ENCODE data around the gene ALKBH8. TPM values are rescaled to one million over a fixed set of nuclear protein-coding genes. Genes with fewer than 3 reads are reported as not detected.
"Not testable (repeated sequence)": the region's sequence is repeated elsewhere in the genome, so short reads cannot be mapped to it uniquely, and the experiment has no call there.

ALKBH8 gene
- total RNA-seq, 2 experiments from 2014 or later = 18.6 to 19.8 TPM

DNA sequence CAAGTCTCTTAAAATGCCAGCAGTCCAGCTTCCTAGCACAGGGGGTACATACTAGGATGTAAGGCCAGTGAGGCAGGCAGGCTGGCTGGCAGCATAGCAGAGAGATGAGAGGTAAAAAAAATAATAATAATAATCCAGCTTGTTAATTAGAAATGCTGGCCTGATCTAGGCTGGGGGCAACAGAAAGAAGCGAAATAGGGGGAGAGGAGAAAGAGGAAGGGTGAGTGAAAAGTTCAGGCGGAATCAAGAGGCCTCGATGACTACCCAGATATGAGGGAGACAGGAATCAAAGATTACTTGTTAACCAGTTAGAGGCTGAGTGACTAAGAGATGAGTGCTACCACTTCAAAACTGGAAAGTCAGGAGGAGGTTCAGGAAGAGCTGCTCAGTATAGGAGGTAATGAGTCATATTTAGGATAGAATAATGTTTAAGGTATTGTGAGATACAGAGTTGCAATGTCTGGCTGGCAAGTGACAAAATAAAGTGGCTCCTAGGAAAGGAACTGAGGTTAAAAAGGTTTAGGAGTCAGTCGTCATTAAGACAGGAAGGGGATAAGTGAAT is 2.8 kb downstream of the ALKBH8 start:
- Mint-ChIP-seq H3K27ac (peak overlapping the region; percentile 81), H3K4me3 (peak overlapping the region; percentile 29), H3K27me3 (no peaks in the 10 kb centered on the region), H3K9me3 (no peaks in the 10 kb centered on the region), H3K4me1 (peaks cover 60% of the 10 kb centered on the region), H3K36me3 (peaks cover 19% of the 10 kb centered on the region)
- DNase-seq = no peak

DNA sequence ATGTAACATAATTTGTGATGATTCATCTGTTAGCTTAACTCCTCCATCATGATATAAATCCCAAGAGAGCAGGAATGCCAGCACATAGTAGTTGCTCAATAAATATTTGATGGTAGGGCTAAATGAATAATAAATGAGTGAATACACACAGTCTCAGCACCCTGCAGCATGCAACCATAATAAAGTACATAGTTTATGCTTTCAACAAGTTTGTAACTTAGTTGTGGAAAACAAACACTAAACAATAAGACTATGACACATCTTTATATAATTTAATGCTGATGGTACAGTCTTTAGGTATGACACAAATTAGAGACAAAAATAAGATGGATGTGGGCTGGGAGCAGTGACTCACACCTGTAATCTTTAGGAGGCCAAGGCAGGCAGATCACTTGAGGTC is 3.8 kb downstream of the ALKBH8 start:
- Mint-ChIP-seq H3K4me1 (peaks cover 56% of the 10 kb centered on the region), H3K4me3 (no peak overlapping the region), H3K27ac (peak overlapping the region; percentile 77), H3K9me3 (no peaks in the 10 kb centered on the region), H3K36me3 (peaks cover 19% of the 10 kb centered on the region), H3K27me3 (no peaks in the 10 kb centered on the region)
- no peak for DNase-seq

DNA sequence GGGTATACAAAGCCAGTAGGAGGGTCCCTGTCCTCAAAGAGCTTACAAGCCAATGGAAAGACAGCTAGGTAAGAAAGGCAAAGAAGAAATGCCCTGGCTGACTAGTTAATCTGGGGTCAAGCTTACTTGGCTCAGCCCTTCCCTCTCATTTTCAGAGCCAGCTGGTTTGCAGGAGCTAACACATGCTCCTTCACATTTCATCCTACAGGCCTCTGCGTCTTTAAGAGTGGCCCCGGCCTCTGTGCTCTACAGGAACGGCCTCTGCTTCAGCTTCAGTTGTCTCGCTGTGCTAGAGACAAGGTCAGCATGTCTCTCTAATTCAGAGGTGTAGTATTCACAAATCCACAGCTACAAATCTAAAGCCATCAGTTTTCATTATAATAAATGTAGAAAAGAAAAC is 15.2 kb downstream of the ALKBH8 start:
- no peaks in the 10 kb centered on the region for H3K9me3 Mint-ChIP-seq
- H3K36me3 Mint-ChIP-seq = peaks cover 8% of the 10 kb centered on the region
- no peak for DNase-seq
- no peak overlapping the region for H3K27ac Mint-ChIP-seq
- H3K4me1 Mint-ChIP-seq = peaks cover 3% of the 10 kb centered on the region
- H3K27me3 Mint-ChIP-seq = no peaks in the 10 kb centered on the region
- no peak overlapping the region for H3K4me3 Mint-ChIP-seq

DNA sequence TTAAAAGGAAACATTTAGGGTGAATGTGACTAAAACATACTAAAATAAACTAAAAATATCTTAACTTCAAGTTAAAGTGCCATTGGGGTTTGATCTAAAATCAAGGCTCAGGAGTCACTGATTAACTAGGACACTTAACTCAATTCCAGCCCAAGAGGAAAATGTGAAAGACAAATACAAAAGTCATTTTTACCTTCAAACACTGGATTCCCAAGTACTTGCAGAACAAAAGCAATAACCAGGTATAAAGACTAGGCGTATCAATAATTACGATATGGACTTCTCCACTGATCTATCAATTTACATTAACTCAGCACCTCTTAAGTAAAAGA is 15.6 kb downstream of the ALKBH8 start:
- H3K9me3 Mint-ChIP-seq = no peaks in the 10 kb centered on the region
- no peak overlapping the region for H3K4me3 Mint-ChIP-seq
- no peak for DNase-seq
- no peaks in the 10 kb centered on the region for H3K27me3 Mint-ChIP-seq
- no peak overlapping the region for H3K27ac Mint-ChIP-seq
- peaks cover 10% of the 10 kb centered on the region for H3K36me3 Mint-ChIP-seq
- peaks cover 5% of the 10 kb centered on the region for H3K4me1 Mint-ChIP-seq

DNA sequence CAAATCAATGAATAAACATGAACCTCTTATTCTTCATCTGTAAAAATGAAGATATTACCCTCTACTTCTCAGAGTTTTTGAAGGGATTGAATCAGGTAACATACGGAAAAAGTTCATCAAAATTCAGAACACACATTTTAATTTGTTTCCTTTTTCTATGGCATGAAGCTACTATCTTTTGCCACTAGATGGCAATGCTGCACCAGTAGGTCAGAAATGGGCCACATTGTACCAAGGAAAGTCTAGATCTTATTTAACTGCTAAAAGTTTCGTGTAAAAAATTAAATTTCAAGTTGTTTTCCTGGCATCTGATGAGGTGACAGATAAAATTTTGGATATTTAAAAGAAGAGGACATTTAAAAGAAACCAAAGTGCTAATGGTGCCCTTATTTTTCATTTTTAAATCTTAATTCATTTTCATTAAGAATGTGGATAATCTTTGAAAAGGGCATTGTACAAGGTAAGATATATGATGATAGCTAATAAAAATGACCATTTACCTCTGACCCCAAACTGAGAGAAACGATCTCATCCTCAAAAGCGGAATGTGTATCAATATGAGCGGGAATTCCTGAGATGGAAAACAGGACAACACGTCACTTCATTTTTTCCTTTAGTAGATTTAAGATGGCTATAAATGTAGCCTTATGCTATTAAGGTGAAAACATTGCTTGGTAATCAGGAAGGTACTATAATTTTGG is 16.1 kb downstream of the ALKBH8 start:
- Mint-ChIP-seq H3K4me1 (peaks cover 5% of the 10 kb centered on the region), H3K27me3 (no peaks in the 10 kb centered on the region), H3K9me3 (no peaks in the 10 kb centered on the region), H3K27ac (no peak overlapping the region), H3K36me3 (peaks cover 14% of the 10 kb centered on the region), H3K4me3 (no peak overlapping the region)
- DNase-seq = no peak

DNA sequence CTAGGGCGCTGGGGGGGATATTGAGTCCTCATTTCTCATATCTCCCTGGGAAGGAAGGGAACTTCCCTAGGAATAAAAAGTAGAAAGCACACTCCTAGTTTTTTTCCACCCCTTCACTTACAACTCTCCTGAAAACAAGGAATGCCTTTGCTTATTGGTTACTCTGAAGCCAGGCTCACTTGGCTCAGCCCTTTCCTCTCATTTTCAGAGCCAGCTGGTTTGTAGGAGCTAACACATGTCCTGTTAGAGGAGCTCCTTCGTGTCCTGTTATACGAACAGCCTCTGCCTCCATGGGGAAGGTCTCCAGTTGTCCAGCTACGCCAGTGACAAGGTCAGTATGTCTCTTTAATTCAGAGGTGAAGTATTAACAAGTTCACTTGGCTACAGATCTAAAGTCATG is 17.6 kb downstream of the ALKBH8 start:
- Mint-ChIP-seq H3K4me3 (no peak overlapping the region), H3K9me3 (no peaks in the 10 kb centered on the region), H3K4me1 (peaks cover 5% of the 10 kb centered on the region), H3K27ac (no peak overlapping the region), H3K27me3 (no peaks in the 10 kb centered on the region), H3K36me3 (peaks cover 14% of the 10 kb centered on the region)
- DNase-seq = no peak

DNA sequence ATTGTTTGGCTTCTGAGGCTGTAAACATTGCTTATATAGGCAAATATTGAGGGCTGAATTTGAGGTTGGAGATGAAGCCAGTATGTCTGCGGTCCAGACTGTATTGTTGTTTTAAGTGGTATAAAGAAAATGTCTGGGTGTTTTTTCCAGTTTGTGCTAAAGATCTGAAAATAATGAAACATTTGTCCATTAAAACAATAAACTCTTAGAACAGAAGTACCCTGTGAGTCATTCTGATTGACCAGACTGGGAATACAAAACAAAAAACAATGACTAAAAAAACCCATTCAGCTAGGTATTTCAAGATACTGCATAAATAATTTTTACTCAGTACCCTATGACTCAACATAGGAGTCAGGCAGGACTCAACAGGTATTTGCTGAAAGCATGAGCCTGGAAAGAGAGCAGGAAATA is 20.4 kb downstream of the ALKBH8 start:
- Mint-ChIP-seq H3K4me1 (peaks cover 5% of the 10 kb centered on the region), H3K9me3 (no peaks in the 10 kb centered on the region), H3K27me3 (no peaks in the 10 kb centered on the region), H3K36me3 (peaks cover 15% of the 10 kb centered on the region), H3K27ac (no peak overlapping the region), H3K4me3 (no peak overlapping the region)
- no peak for DNase-seq

DNA sequence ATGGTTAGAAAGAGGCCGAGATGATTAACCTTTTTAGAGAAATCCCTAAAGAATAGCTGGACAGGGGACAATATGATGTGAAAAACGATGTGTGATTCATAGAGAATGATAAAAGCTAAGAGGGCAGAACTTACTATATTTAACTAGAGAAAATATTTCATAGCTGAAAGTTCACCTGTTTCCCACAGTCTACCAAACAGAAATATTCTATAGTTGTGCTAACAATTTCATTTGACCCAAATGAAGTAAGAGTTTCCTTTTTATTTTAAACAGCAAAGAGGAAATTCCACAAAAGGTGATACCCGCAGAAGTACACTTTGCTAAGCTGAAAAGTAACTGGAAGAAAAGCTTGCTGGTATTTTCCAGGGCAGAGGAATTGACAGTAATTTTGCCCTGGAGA is 26.7 kb downstream of the ALKBH8 start:
- H3K4me1 Mint-ChIP-seq = no peaks in the 10 kb centered on the region
- no peaks in the 10 kb centered on the region for H3K9me3 Mint-ChIP-seq
- DNase-seq = no peak
- H3K4me3 Mint-ChIP-seq = no peak overlapping the region
- no peaks in the 10 kb centered on the region for H3K27me3 Mint-ChIP-seq
- peaks cover 39% of the 10 kb centered on the region for H3K36me3 Mint-ChIP-seq
- H3K27ac Mint-ChIP-seq = no peak overlapping the region

DNA sequence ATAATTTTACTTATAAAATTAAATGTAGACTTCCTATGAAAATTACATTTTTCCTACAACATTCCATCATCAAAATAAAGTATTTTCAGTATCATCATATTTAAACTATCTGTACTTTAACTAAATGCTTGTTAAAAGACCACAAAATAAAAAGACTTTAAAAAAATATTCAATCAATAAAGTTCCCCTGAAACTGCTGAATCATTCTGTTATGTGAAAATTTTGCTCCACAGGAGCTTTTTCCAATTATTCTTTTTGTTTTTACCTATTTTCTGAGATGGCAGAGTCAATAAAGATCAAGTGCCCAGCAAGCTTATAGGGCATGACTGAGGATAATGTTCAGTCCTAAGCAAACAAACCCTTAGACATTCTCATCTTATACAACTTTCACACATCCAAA is 27.3 kb downstream of the ALKBH8 start:
- no peak overlapping the region for H3K4me3 Mint-ChIP-seq
- H3K36me3 Mint-ChIP-seq = peaks cover 39% of the 10 kb centered on the region
- no peaks in the 10 kb centered on the region for H3K9me3 Mint-ChIP-seq
- no peaks in the 10 kb centered on the region for H3K27me3 Mint-ChIP-seq
- no peak for DNase-seq
- H3K27ac Mint-ChIP-seq = no peak overlapping the region
- H3K4me1 Mint-ChIP-seq = no peaks in the 10 kb centered on the region

DNA sequence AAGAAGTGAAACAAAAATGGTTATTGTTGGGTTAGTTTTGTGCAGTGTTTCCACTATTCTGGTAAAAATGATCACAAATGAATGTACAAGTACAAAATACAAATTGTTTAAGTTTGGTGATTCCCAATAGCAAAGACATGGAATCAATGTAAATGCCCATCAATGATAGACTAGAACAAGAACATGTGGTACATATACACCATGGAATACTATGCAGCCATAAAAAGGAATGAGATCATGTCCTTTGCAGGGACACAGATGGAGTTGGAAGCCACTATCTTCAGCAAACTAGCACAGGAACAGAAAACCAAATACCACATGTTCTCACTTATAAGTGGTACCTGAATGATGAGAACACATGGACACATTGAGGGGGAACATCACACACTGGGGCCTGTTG is 28.4 kb downstream of the ALKBH8 start:
- not testable (repeated sequence) for H3K27me3 Mint-ChIP-seq, H3K27ac Mint-ChIP-seq, DNase-seq, H3K4me1 Mint-ChIP-seq, H3K9me3 Mint-ChIP-seq, H3K4me3 Mint-ChIP-seq
- H3K36me3 Mint-ChIP-seq = peaks cover 39% of the 10 kb centered on the region

DNA sequence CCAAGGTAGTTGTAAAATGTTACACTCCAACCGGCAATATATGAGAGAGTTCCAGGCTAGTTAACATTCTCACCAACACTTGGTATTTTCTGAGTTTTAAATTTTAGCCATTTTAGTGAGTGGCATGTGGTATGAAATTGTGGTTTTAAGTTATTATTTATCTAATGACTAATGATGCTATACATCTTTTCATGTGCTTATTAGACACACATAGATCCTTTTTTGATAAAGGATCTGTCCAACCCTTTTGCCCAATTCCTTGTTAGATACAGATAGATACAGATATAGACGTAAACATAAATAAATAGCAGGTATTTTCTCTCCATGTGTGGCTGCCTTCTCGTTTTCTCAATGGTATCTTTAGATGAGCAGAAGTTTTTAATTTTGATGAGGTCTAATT is 39.3 kb downstream of the ALKBH8 start:
- no peak overlapping the region for H3K4me3 Mint-ChIP-seq
- no peaks in the 10 kb centered on the region for H3K4me1 Mint-ChIP-seq
- H3K27me3 Mint-ChIP-seq = no peaks in the 10 kb centered on the region
- H3K27ac Mint-ChIP-seq = no peak overlapping the region
- H3K9me3 Mint-ChIP-seq = no peaks in the 10 kb centered on the region
- no peak for DNase-seq
- H3K36me3 Mint-ChIP-seq = peaks cover 37% of the 10 kb centered on the region

DNA sequence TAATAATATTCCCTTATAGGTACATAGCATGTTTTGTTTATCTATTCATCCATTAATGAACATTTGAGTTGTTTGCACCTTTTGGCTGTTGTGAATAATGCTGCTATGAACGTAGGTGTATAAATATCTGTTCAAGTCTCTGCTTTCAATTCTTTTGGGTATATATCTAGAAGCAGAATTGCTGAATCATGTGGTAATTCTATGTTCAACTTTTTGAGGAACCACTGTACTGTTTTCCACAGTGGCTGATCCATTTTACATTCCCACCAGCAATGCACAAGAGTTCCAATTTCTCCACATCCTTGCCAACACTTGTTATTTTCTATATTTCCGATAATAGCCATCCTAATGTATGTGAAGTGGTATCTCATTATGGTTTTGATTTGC is 56.7 kb downstream of the ALKBH8 start:
- H3K9me3 Mint-ChIP-seq = peaks cover 2% of the 10 kb centered on the region
- H3K4me3 Mint-ChIP-seq = no peak overlapping the region
- H3K27me3 Mint-ChIP-seq = no peaks in the 10 kb centered on the region
- no peak overlapping the region for H3K27ac Mint-ChIP-seq
- no peaks in the 10 kb centered on the region for H3K4me1 Mint-ChIP-seq
- DNase-seq = no peak
- H3K36me3 Mint-ChIP-seq = peaks cover 37% of the 10 kb centered on the region

DNA sequence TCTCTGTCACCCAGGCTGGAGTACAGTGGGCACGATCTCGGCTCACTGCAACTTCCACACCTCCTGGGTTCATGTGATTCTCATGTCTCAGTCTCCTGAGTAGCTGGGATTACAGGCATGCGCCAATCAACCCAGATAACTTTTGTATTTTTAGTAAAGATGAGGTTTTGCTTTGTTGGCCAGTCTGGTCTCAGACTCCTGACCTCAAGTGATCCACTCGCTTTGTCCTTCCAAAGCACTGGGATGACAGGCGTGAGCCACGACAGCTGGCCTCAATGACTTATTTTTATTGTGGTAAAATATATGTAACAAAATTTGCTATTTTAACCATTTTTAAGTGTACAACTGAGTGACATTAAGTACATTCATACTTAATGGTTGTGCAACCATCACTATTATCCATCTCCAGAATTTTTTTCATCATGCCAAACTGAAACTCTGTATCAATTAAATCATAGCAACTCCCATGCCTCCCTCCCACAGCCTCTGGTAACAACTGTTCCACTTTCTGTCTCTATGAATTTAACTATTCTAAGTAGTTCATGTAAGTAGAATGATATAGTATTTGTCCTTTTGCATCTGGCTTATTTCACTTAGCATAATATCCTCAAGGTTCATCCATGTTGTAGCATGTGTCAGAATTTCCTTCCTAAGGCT is 57.2 kb downstream of the ALKBH8 start:
- H3K4me1 Mint-ChIP-seq = no peaks in the 10 kb centered on the region
- DNase-seq = no peak
- H3K27me3 Mint-ChIP-seq = no peaks in the 10 kb centered on the region
- H3K36me3 Mint-ChIP-seq = peaks cover 38% of the 10 kb centered on the region
- H3K4me3 Mint-ChIP-seq = no peak overlapping the region
- H3K9me3 Mint-ChIP-seq = no peaks in the 10 kb centered on the region
- H3K27ac Mint-ChIP-seq = no peak overlapping the region

DNA sequence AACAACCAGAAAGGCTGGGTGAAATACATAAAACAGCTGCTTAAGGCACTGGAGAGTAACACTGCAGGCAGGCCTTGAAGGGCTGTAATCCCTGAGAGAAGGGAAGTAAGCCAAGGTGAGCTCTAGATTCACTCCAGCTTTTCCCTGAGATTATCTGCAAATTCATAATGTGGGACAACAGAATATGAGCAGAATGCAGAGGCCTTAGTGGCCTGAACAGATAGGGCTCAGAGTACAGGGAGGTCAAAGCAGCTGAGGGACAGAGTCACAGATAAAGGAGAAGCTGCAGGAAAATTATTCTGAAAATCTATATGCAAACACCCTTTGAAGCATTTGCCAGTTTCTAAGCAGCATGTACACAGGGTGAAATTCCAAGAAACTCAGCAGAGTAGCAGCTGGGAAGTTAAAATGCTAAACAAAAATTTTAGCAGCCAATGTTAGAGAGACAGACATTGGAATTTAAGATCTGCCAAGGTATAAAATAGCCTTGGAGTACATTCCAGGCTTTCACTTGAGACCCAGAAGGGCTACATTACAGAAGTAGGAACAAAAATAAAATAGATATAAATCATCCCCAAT is 59.8 kb downstream of the ALKBH8 start:
- Mint-ChIP-seq H3K4me1 (no peaks in the 10 kb centered on the region), H3K4me3 (no peak overlapping the region), H3K9me3 (peaks cover 14% of the 10 kb centered on the region), H3K27me3 (no peaks in the 10 kb centered on the region), H3K27ac (no peak overlapping the region), H3K36me3 (peaks cover 54% of the 10 kb centered on the region)
- no peak for DNase-seq

DNA sequence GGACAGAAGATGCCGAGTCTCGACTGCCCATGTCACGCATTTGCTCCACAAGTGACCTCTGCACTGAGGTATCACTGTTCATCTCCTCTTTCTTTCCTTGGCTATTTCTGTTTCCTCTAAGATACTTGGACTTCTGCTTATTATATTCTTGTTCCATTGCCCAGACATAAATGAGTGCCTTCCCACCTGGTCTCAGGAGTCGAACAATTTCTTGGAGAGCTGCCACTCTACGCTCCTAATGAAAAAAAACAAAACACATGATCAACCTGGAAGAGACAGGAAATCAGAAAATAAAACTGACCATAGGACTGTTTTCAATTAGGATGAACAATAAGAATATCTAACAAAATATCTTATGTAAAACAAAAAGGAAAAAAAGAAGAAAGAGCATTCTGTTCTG is 60.6 kb downstream of the ALKBH8 start:
- no peak overlapping the region for H3K4me3 Mint-ChIP-seq
- no peak overlapping the region for H3K27ac Mint-ChIP-seq
- no peak for DNase-seq
- H3K4me1 Mint-ChIP-seq = no peaks in the 10 kb centered on the region
- H3K27me3 Mint-ChIP-seq = no peaks in the 10 kb centered on the region
- H3K36me3 Mint-ChIP-seq = peaks cover 53% of the 10 kb centered on the region
- H3K9me3 Mint-ChIP-seq = peaks cover 14% of the 10 kb centered on the region

DNA sequence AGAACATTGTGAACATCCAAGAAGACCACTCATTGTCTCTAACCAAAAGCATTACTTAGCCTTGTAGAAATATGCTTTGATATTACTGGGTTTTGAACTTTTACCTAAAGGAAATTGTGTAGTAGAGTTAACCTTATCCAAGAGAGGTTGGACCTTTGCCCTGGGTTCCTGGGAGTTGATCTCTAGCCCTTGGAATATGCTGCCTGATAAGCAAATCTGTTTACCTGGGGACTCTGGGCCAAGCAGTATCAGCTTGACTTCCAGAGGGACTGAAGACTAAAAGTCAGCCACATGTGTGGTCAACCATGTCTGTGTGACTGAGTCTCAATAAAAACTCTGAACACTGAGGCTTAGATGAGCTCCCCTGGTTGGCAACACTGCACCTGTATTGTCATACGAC is 63.8 kb downstream of the ALKBH8 start:
- H3K4me1 Mint-ChIP-seq = no peaks in the 10 kb centered on the region
- H3K27me3 Mint-ChIP-seq = no peaks in the 10 kb centered on the region
- H3K4me3 Mint-ChIP-seq = no peak overlapping the region
- H3K36me3 Mint-ChIP-seq = peaks cover 58% of the 10 kb centered on the region
- no peak for DNase-seq
- peaks cover 14% of the 10 kb centered on the region for H3K9me3 Mint-ChIP-seq
- H3K27ac Mint-ChIP-seq = no peak overlapping the region
